Epidermal melanocyte (primary cell): ENCODE measurements around the gene TREM2.
"Not testable (repeated sequence)": the region's sequence is repeated elsewhere in the genome, so short reads cannot be mapped to it uniquely, and the experiment has no call there.

ENCODE experiments used
- DNase-seq: peaks from one replicate; pipeline ENCODE4 v3.0.0; 2011; ENCODE audit warnings: low spot score; ENCODE audit not compliant: insufficient read length

The TREM2 gene

GRCh38 chr6:41155132-41155805 is 7.6 kb downstream of the TREM2 start:
- no peak for DNase-seq

DNA sequence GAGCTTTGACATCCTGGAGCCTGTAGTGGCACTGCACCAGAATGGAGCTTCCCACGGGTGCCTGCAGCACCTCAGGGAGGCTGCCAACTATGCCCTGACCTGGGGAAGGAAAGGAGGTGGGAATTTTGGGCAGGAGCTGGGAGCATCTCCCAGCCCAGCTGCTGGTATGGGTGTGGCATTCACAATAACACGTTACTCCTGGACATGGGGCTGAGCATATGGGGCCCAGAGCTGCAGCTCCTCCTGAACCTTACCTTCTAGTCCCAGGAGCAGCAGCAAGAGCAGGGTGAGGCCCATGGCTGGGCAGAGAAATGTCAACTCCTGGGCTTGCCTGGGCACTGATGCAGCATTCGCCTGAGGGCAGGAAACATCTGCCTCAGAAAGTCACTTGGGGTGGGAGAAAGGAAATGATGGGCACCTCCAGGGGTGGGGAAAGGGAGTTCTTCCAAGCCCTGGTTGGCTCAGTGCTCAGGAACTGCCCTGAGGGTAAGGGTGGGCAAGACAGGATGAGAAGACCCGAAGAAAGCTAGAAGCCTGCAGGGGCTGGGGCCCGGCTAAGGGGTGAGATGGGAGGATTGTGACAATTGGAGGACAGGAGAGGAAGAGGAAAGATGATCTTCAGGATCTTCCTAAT is 8.8 kb downstream of the TREM2 start, which contains the start of gene TREML1:
Gene TREML1 (minus strand): TSS at position 356 of the 634 bp plus-strand sequence. CDS start 59 bp downstream, at position 297.
- no peak for DNase-seq

DNA sequence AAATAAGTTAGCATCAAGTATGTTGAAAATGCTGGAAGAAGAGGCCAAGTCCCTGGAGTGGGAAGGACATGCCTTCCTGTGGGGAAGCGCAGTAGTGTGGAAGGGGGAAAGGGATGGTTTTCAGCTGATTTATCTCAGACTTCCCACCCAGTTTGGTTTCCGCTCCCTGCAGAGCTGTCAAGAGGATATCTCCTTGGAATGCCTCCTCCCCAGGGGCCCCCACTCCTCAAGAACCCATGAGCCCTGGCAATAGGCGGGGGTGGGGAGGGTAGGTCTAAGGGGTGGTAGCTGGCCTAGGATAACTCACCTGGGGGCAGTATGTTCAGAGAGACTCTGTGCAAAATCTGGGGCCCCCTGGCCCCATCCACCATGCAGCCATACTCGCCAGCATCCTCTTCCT is 9.5 kb downstream of the TREM2 start:
- no peak for DNase-seq

- no peak for DNase-seq
These were observed 12.2 kb downstream of the TREM2 start for GRCh38 chr6:41150671-41151070.

- no peak for DNase-seq
These were observed 15.0 kb downstream of the TREM2 start for GRCh38 chr6:41147917-41148316.

DNA sequence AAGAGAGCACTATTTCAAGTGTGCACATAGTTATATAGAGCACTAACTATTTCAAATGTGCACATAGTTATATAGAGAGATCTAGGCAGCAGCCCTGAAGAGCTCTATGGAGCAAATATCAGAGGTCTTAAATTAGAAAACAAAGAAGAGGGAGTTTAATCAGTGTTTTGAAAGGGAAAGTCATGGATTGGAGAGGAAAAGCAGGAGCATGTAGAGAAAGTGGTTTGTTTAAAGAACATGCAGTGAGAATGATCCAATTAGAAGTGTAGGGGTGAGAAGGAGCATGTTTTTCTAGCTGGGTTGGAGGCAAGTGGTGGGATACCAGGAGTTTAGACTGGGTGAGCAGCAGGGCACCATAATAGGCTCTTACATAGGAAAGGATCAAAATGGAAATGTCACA is 26.0 kb downstream of the TREM2 start:
- no peak for DNase-seq

GRCh38 chr6:41135062-41135832 is 27.7 kb downstream of the TREM2 start:
- DNase-seq, result no peak

DNA sequence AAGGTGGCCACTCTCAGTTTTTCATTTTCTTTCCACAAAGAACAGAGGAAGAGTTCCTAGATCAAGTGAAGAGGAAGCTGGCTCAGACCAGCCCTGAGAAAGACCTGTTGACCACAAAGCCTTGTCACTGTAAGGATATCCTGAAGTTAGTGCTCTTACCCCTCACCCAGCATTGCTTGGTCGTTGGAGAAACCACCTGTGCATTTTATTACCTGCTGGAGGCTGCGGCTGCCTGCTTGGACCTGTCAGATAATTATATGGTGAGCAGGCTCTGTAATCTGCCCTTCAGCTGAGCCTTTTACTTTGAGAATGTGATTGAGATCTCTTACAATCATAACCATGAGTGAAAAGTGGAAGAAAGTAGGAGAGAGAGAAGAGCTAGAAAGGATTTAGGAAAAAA is 30.7 kb downstream of the TREM2 start:
- no peak for DNase-seq

DNA sequence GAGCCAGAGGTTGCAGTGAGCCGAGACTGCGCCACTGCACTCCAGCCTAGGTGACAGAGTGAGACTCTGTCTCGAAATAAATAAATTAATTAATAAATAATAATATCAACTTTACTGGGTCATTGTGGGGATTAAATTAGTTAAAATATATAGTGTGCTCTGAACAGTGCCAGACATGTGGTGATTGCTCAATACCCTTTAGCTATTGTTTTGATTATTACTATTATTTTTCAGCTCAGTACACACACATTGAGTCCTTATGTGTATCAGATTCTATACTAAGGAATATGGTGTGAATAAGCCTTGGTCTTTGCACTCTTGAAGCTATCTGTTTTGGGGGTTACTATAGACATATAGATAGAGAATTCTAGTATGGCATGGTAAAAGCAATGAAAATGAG is 37.6 kb downstream of the TREM2 start:
- DNase-seq, result no peak

DNA sequence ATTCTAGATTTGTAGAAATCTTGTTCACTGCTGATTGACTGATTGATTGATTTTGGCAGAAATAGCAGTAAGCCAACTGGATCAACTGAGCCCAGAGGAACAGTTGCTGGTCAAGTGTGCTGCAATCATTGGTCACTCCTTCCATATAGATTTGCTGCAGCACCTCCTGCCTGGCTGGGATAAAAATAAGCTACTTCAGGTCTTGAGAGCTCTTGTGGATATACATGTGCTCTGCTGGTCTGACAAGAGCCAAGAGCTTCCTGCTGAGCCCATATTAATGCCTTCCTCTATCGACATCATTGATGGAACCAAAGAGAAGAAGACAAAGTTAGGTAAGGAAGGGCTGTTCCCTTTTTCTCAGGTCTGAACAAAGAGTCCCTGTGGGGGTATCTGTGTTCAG is 40.0 kb downstream of the TREM2 start:
- DNase-seq, result no peak

GRCh38 chr6:41122373-41122772 is 40.5 kb downstream of the TREM2 start:
- DNase-seq, result no peak

GRCh38 chr6:41120058-41120457 is 42.9 kb downstream of the TREM2 start:
- DNase-seq, result no peak

DNA sequence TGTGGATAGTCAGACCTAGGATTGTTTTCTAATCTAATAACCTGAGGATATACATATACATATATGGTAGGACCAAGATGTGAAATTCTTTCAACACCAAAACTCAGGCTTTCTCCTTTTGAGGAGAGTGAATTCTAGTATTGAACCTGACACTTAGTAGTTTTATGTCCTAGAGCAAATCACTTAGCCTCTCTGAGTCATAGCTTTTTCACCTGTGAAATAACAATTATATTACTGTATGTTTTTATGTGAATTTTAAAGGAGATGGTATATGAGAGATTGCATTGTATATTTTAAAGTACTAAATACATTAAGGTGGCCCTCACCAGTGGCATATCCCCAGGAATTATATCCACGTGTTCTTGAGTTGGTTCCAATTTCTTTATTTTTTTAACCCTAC is 43.4 kb downstream of the TREM2 start:
- no peak for DNase-seq

GRCh38 chr6:41115027-41115426 is 47.9 kb downstream of the TREM2 start:
- not testable (repeated sequence) for DNase-seq

DNA sequence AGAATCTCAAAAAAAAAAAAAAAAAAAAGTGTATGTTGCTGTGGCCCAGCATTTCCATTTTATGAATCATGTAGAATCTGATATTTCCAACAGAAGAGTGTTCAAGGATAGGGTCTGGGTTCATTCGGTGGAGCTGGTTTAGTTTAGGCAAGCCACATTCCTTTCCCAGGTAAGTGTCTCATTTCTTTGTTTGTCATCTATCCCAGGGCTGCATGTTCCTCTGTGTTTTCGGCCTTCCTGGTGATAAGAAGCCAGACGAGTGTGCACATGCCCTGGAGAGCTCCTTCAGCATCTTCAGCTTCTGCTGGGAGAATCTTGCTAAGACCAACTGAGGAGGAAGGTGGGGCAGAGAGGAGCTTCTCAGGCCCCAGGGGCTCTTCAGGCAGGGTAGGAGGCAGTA is 51.9 kb downstream of the TREM2 start:
- DNase-seq, result no peak
